ENCODE measurements around the gene TMEM120B. TPM values are rescaled to one million over a fixed set of nuclear protein-coding genes. Genes with fewer than 3 reads are reported as not detected.
"Not testable (repeated sequence)": the region's sequence is repeated elsewhere in the genome, so short reads cannot be mapped to it uniquely, and the experiment has no call there.

Gene TMEM120B
- total and polyA plus RNA-seq, 2 experiments from 2014 or later: 4.7 to 10.7 TPM

- WGBS, 2 experiments (ENCODE audit: low coverage in 1 of 2, low lambda C conversion rate in 2 of 2, missing lambda C conversion rate in 2 of 2): 54 to 56% methylated on average over 9 of the region's 9 CpGs
- Histone ChIP-seq H3K27ac (no peak overlapping the region), H3K9ac (no peak overlapping the region), H3K36me3 (ENCODE audit: low read depth) (no peaks in the 10 kb centered on the region), H3K4me1 (ENCODE audit: insufficient read depth) (no peaks in the 10 kb centered on the region; the same call in 1 of the 2 replicates), H3F3A (ENCODE audit: insufficient read depth) (no peaks in the 10 kb centered on the region), H3K4me2 (ENCODE audit: unreplicated experiment) (no peak overlapping the region), H3K9me2 (ENCODE audit: insufficient read depth) (no peaks in the 10 kb centered on the region), H2AFZ (no peak overlapping the region), H3K9me3 (ENCODE audit: low read depth) (no peaks in the 10 kb centered on the region), H3K27me3 (replicated peaks; ENCODE audit: insufficient read depth) (no peaks in the 10 kb centered on the region), H3K79me2 (ENCODE audit: insufficient read depth) (no peaks in the 10 kb centered on the region), H3K4me3 (no peak overlapping the region), H4K20me1 (ENCODE audit: insufficient read depth) (no peaks in the 10 kb centered on the region)
- DNase-seq: no peak
- no peak for TF ChIP-seq EZH2 (IDR thresholded peaks at IDR 0.05; ENCODE audit: insufficient read depth, poor library complexity, severe bottlenecking)
- no peak for TF ChIP-seq EZH2phosphoT487 (IDR thresholded peaks at IDR 0.05; ENCODE audit: insufficient read depth, low read depth)
- in situ Hi-C loops (cut with MboI): loop anchor here (10.0 kb wide), 3 partner anchors 124 to 344 kb away; no protein-coding TSS in a partner anchor
Observed at GRCh38 chr12:121678716-121679300, 33.7 kb upstream of the TMEM120B start.

GRCh38 chr12:121679661-121680197, 32.8 kb upstream of the TMEM120B start:
- H2AFZ ChIP-seq; DNase-seq; H4K20me1 ChIP-seq (ENCODE audit: insufficient read depth); H3K4me3 ChIP-seq; H3K79me2 ChIP-seq (ENCODE audit: insufficient read depth); H3K9me3 ChIP-seq (ENCODE audit: low read depth); H3K9me2 ChIP-seq (ENCODE audit: insufficient read depth); H3K9ac ChIP-seq; H3K4me1 ChIP-seq (ENCODE audit: insufficient read depth); H3F3A ChIP-seq (ENCODE audit: insufficient read depth); H3K36me3 ChIP-seq (ENCODE audit: low read depth); H3K27me3 ChIP-seq (replicated peaks; ENCODE audit: insufficient read depth); H3K4me2 ChIP-seq (ENCODE audit: unreplicated experiment); H3K27ac ChIP-seq: not testable (repeated sequence)
- in situ Hi-C loops (cut with MboI): loop anchor here (10.0 kb wide), 3 partner anchors 125 to 345 kb away; no protein-coding TSS in a partner anchor
- WGBS, 2 experiments (ENCODE audit: low coverage in 1 of 2, low lambda C conversion rate in 2 of 2, missing lambda C conversion rate in 2 of 2): 50% methylated on average over 13 of the region's 13 CpGs

GRCh38 chr12:121688966-121689365, 23.6 kb upstream of the TMEM120B start:
- H3K4me1 ChIP-seq (ENCODE audit: insufficient read depth): peaks cover 13% of the 10 kb centered on the region; the same call in 1 of the 2 replicates
- no peak overlapping the region for H3K9ac ChIP-seq
- TF ChIP-seq EZH2phosphoT487 (IDR thresholded peaks at IDR 0.05; ENCODE audit: insufficient read depth, low read depth) (no peak), EZH2 (IDR thresholded peaks at IDR 0.05; ENCODE audit: insufficient read depth, poor library complexity, severe bottlenecking) (no peak)
- H3K36me3 ChIP-seq (ENCODE audit: low read depth): no peaks in the 10 kb centered on the region
- no peaks in the 10 kb centered on the region for H3F3A ChIP-seq (ENCODE audit: insufficient read depth)
- no peak for DNase-seq
- no peaks in the 10 kb centered on the region for H3K79me2 ChIP-seq (ENCODE audit: insufficient read depth)
- H2AFZ ChIP-seq: no peak overlapping the region
- in situ Hi-C loops (cut with MboI): no loop called here
- H4K20me1 ChIP-seq (ENCODE audit: insufficient read depth): no peaks in the 10 kb centered on the region
- WGBS, 2 experiments (ENCODE audit: low coverage in 1 of 2, low lambda C conversion rate in 2 of 2, missing lambda C conversion rate in 2 of 2): 25 to 27% methylated on average over 3 of the region's 3 CpGs
- H3K4me2 ChIP-seq (ENCODE audit: unreplicated experiment): no peak overlapping the region
- H3K9me2 ChIP-seq (ENCODE audit: insufficient read depth): no peaks in the 10 kb centered on the region
- no peaks in the 10 kb centered on the region for H3K9me3 ChIP-seq (ENCODE audit: low read depth)
- H3K27ac ChIP-seq: no peak overlapping the region
- no peaks in the 10 kb centered on the region for H3K27me3 ChIP-seq (replicated peaks; ENCODE audit: insufficient read depth)
- H3K4me3 ChIP-seq: no peak overlapping the region

DNA sequence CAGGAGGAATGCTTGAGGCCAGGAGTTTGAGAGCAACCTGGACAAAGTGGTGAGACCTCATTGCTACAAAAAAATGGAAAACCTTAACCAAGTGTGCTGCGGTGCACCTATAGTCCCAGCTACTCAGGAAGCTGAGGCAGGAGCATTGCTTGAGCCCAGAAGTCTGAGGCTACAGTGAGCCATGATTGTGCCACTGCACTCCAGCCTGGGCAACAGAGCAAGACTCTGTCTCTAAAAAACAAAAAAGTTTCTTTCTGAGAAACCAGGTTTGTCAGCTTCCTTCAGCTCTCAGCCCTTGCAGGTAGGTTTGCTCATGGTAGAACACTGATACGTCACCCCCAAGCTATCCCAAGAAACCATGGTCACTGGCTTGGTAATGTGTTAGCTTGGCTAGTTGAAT, 23.1 kb upstream of the TMEM120B start:
- Histone ChIP-seq H3K9me2 (ENCODE audit: insufficient read depth) (no peaks in the 10 kb centered on the region), H4K20me1 (ENCODE audit: insufficient read depth) (no peaks in the 10 kb centered on the region), H3K79me2 (ENCODE audit: insufficient read depth) (no peaks in the 10 kb centered on the region), H3K27ac (no peak overlapping the region), H3K9ac (no peak overlapping the region), H3F3A (ENCODE audit: insufficient read depth) (no peaks in the 10 kb centered on the region), H3K9me3 (ENCODE audit: low read depth) (no peaks in the 10 kb centered on the region), H3K27me3 (replicated peaks; ENCODE audit: insufficient read depth) (no peaks in the 10 kb centered on the region), H3K4me1 (ENCODE audit: insufficient read depth) (peaks cover 13% of the 10 kb centered on the region; the same call in 1 of the 2 replicates), H2AFZ (no peak overlapping the region), H3K36me3 (ENCODE audit: low read depth) (no peaks in the 10 kb centered on the region), H3K4me3 (no peak overlapping the region), H3K4me2 (ENCODE audit: unreplicated experiment) (no peak overlapping the region)
- TF ChIP-seq EZH2phosphoT487 (IDR thresholded peaks at IDR 0.05; ENCODE audit: insufficient read depth, low read depth) (no peak), EZH2 (IDR thresholded peaks at IDR 0.05; ENCODE audit: insufficient read depth, poor library complexity, severe bottlenecking) (no peak)
- DNase-seq: no peak
- in situ Hi-C loops (cut with MboI): no loop called here
- WGBS, 2 experiments (ENCODE audit: low coverage in 1 of 2, low lambda C conversion rate in 2 of 2, missing lambda C conversion rate in 2 of 2): 65 to 69% methylated on average over 2 of the region's 2 CpGs

DNA sequence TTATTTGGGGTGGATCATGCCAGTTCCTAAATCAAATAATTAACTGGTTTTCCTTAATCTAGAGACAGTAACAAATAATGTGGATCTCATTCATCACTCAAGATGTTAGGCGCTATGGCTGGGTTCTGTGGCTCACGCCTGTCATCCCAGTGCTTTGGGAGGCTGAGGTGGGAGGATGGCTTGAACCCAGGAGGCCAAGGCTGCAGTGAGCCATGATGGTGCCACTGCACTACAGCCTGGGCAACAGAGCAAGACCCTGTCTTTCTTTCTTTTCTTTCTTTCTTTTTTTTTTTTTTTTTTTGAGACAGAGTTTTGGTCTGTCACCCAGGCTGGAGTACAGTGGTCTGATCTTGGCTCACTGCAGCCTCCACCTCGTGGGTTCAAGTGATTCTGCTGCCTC, 19.8 kb upstream of the TMEM120B start:
- in situ Hi-C loops (cut with MboI): loop anchor here (5.0 to 10.0 kb wide), 2 partner anchors 100 to 192 kb away; partner anchors contain the start of genes PSMD9 and RHOF

More for the DNA sequence above, 19.8 kb upstream of the TMEM120B start:
- not testable (repeated sequence) for H3K4me2 ChIP-seq (ENCODE audit: unreplicated experiment); H3K4me1 ChIP-seq (ENCODE audit: insufficient read depth); H3K9me3 ChIP-seq (ENCODE audit: low read depth); H3K9ac ChIP-seq; H3K4me3 ChIP-seq; H3K79me2 ChIP-seq (ENCODE audit: insufficient read depth); H3K36me3 ChIP-seq (ENCODE audit: low read depth); H3K9me2 ChIP-seq (ENCODE audit: insufficient read depth); H3K27ac ChIP-seq; DNase-seq; H4K20me1 ChIP-seq (ENCODE audit: insufficient read depth); H2AFZ ChIP-seq; H3K27me3 ChIP-seq (replicated peaks; ENCODE audit: insufficient read depth); H3F3A ChIP-seq (ENCODE audit: insufficient read depth)
- 67 to 69% methylated on average over 3 of the region's 3 CpGs for WGBS, 2 experiments (ENCODE audit: low coverage in 1 of 2, low lambda C conversion rate in 2 of 2, missing lambda C conversion rate in 2 of 2)
